Measurements from ENCODE around the gene C22orf31. TPM values are rescaled to one million over a fixed set of nuclear protein-coding genes. Genes with fewer than 3 reads are reported as not detected.
"Not testable (repeated sequence)": the region's sequence is repeated elsewhere in the genome, so short reads cannot be mapped to it uniquely, and the experiment has no call there.

Gene C22orf31
- total RNA-seq, 2 donors from 2014 or later = not detected

GRCh38 chr22:29044657-29045176 is 16.9 kb downstream of the C22orf31 start:
- peak overlapping the region; percentile 52 to 77 for H3K27ac ChIP-seq
- peaks cover 22 to 25% of the 10 kb centered on the region in 2 donors for H3K4me1 ChIP-seq (ENCODE audit: control insufficient read depth in 1 of 2, low read depth in 2 of 2)
- no peaks in the 10 kb centered on the region for H3K9me3 ChIP-seq
- peak overlapping the region; percentile 22 for H3K4me3 ChIP-seq
- peaks cover 38% of the 10 kb centered on the region for H3K36me3 ChIP-seq
- ATAC-seq (ENCODE audit: insufficient number of reproducible peaks, low FRiP score, low read depth) (no peak), DNase-seq (ENCODE audit: low spot score) (no peak)
- no peak for TF ChIP-seq CTCF (IDR thresholded peaks at IDR 0.05)
- H3K27me3 ChIP-seq (replicated peaks; ENCODE audit: insufficient read depth) = no peaks in the 10 kb centered on the region

- Histone ChIP-seq H3K27me3 (replicated peaks; ENCODE audit: insufficient read depth) (no peaks in the 10 kb centered on the region), H3K36me3 (peaks cover 31% of the 10 kb centered on the region), H3K4me3 (peak overlapping the region; percentile 22), H3K4me1 (ENCODE audit: control insufficient read depth in 1 of 2, low read depth in 2 of 2) (peaks cover 22 to 25% of the 10 kb centered on the region in 2 donors), H3K9me3 (no peaks in the 10 kb centered on the region), H3K27ac (peak overlapping the region; percentile 52 to 77)
- TF ChIP-seq CTCF (IDR thresholded peaks at IDR 0.05) = no peak
- ATAC-seq (ENCODE audit: insufficient number of reproducible peaks, low FRiP score, low read depth) = peak; percentile 32
- no peak for DNase-seq (ENCODE audit: low spot score)
Measured at GRCh38 chr22:29043906-29044575, 17.6 kb downstream of the C22orf31 start.

GRCh38 chr22:29041408-29041807 is 20.2 kb downstream of the C22orf31 start:
- Histone ChIP-seq H3K9me3 (no peaks in the 10 kb centered on the region), H3K4me3 (no peak overlapping the region), H3K4me1 (ENCODE audit: control insufficient read depth in 1 of 2, low read depth in 2 of 2) (peaks cover 22 to 25% of the 10 kb centered on the region in 2 donors), H3K27me3 (replicated peaks; ENCODE audit: insufficient read depth) (no peaks in the 10 kb centered on the region), H3K36me3 (peaks cover 4% of the 10 kb centered on the region), H3K27ac (peak overlapping the region in 1 of 2 donors; percentile 27)
- DNase-seq (ENCODE audit: low spot score) (no peak), ATAC-seq (ENCODE audit: insufficient number of reproducible peaks, low FRiP score, low read depth) (no peak)
- TF ChIP-seq CTCF (IDR thresholded peaks at IDR 0.05) = no peak

GRCh38 chr22:29040385-29041275 is 21.0 kb downstream of the C22orf31 start:
- Histone ChIP-seq H3K27ac (peak overlapping the region in 1 of 2 donors; percentile 27), H3K36me3 (no peaks in the 10 kb centered on the region), H3K27me3 (replicated peaks; ENCODE audit: insufficient read depth) (no peaks in the 10 kb centered on the region), H3K4me1 (ENCODE audit: control insufficient read depth in 1 of 2, low read depth in 2 of 2) (peaks cover 22 to 25% of the 10 kb centered on the region in 2 donors), H3K9me3 (no peaks in the 10 kb centered on the region), H3K4me3 (peak overlapping the region; percentile 30)
- DNase-seq (ENCODE audit: low spot score) (no peak), ATAC-seq (ENCODE audit: insufficient number of reproducible peaks, low FRiP score, low read depth) (peak; percentile 23)
- peak; percentile 96 for TF ChIP-seq CTCF (IDR thresholded peaks at IDR 0.05)

- not testable (repeated sequence) for DNase-seq (ENCODE audit: low spot score); H3K27me3 ChIP-seq (replicated peaks; ENCODE audit: insufficient read depth); H3K27ac ChIP-seq; H3K9me3 ChIP-seq; H3K36me3 ChIP-seq; ATAC-seq (ENCODE audit: insufficient number of reproducible peaks, low FRiP score, low read depth); H3K4me3 ChIP-seq
- H3K4me1 ChIP-seq (ENCODE audit: control insufficient read depth in 1 of 2, low read depth in 2 of 2) = peaks cover 18 to 25% of the 10 kb centered on the region in 2 donors
Measured at GRCh38 chr22:29039684-29040083, 21.9 kb downstream of the C22orf31 start.

All from thoracic aorta (tissue), 2 donors.